SU-DHL-6 (cell line): ENCODE data around the gene TTC13.

Experiments used
- H2AFZ ChIP-seq: fragments of 200-600 bp; sonication (generic); 2 replicates; pipeline ENCODE4 v1.6.1; 2014; ENCODE audit warnings: low read depth, mild to moderate bottlenecking, moderate library complexity, mixed read lengths, antibody characterized with exemption, low read length; ENCODE audit not compliant: severe bottlenecking
- H3F3A ChIP-seq: fragments of 200-600 bp; shearing (Covaris generic); 2 replicates; pipeline ENCODE4 v1.6.0; 2016; ENCODE audit warnings: antibody characterized with exemption, mild to moderate bottlenecking; ENCODE audit not compliant: insufficient read depth
- H3K27ac ChIP-seq: fragments of 200-600 bp; sonication (generic); 2 replicates; pipeline ENCODE4 v1.5.1; 2016; ENCODE audit warnings: low read depth, mild to moderate bottlenecking, low read length, moderate library complexity, mixed read lengths
- H3K27me3 ChIP-seq: fragments of 200-600 bp; sonication (generic), shearing (Covaris generic); 2 replicates; pipeline ENCODE4 v1.6.0; 2014; ENCODE audit warnings: mild to moderate bottlenecking, low read length
- H3K36me3 ChIP-seq: fragments of 200-600 bp; sonication (generic); 2 replicates; pipeline ENCODE4 v1.6.1; 2014; ENCODE audit warnings: mild to moderate bottlenecking, low read length, mixed read lengths
- H3K4me2 ChIP-seq: fragments of 300-600, 200-600 bp; shearing (Covaris generic), sonication (generic); 2 replicates; pipeline ENCODE4 v1.6.0; 2014; ENCODE audit warnings: low read length, low read depth, mild to moderate bottlenecking; ENCODE audit not compliant: poor library complexity, severe bottlenecking
- H3K4me3 ChIP-seq: fragments of 200-600 bp; sonication (generic); 2 replicates; pipeline ENCODE4 v1.5.1; 2014; ENCODE audit warnings: antibody characterized with exemption, low read length, mild to moderate bottlenecking, mixed read lengths; ENCODE audit not compliant: insufficient read depth, poor library complexity, severe bottlenecking
- H3K79me2 ChIP-seq: fragments of 200-600 bp; sonication (generic); 2 replicates; pipeline ENCODE4 v1.6.1; 2014; ENCODE audit warnings: mild to moderate bottlenecking, low read length, moderate library complexity; ENCODE audit not compliant: insufficient read depth
- H3K9ac ChIP-seq: fragments of 200-600 bp; sonication (generic); 2 replicates; pipeline ENCODE4 v1.7.0; 2014; ENCODE audit warnings: mild to moderate bottlenecking, low read length
- H3K9me2 ChIP-seq: fragments of 200-600 bp; sonication (generic); replicated peaks from 2 replicates; pipeline ENCODE4 v1.6.1; 2014; ENCODE audit warnings: low read length; ENCODE audit not compliant: insufficient read depth
- H3K9me3 ChIP-seq: fragments of 200-600 bp; sonication (generic); 2 replicates; pipeline ENCODE4 v1.6.1; 2014; ENCODE audit warnings: low read length, mixed read lengths; ENCODE audit not compliant: insufficient read depth
- H4K20me1 ChIP-seq: fragments of 200-600 bp; sonication (generic); 2 replicates; pipeline ENCODE4 v1.6.1; 2014; ENCODE audit warnings: low read depth, mild to moderate bottlenecking, antibody characterized with exemption, low read length, moderate library complexity, mixed read lengths
- CTCF ChIP-seq: fragments of 200-600 bp; sonication (generic); IDR thresholded peaks from one replicate; pipeline ENCODE4 v1.5.1; 2017; ENCODE audit warnings: antibody characterized with exemption, mild to moderate bottlenecking, low read length, moderate library complexity; ENCODE audit not compliant: insufficient read depth, poor library complexity, severe bottlenecking
- EZH2phosphoT487 ChIP-seq: fragments of 200-600 bp; sonication (generic), shearing (Covaris generic); conservative IDR thresholded peaks from 2 replicates; pipeline ENCODE4 v1.6.1; 2018; ENCODE audit warnings: mild to moderate bottlenecking, antibody characterized with exemption, low read length, moderate library complexity, mixed read lengths

Gene TTC13

GRCh38 chr1:230900984-230901383 lies 77.7 kb downstream of the TTC13 start:
- Histone ChIP-seq H3K36me3 (no peaks in the 10 kb centered on the region), H3K79me2 (no peaks in the 10 kb centered on the region), H3K27ac (no peak overlapping the region), H4K20me1 (no peaks in the 10 kb centered on the region), H3F3A (no peaks in the 10 kb centered on the region), H3K9me2 (no peaks in the 10 kb centered on the region), H2AFZ (no peak overlapping the region), H3K4me3 (no peak overlapping the region), H3K27me3 (no peaks in the 10 kb centered on the region), H3K9ac (no peak overlapping the region), H3K9me3 (no peaks in the 10 kb centered on the region), H3K4me2 (no peak overlapping the region)
- no peak for TF ChIP-seq CTCF
- TF ChIP-seq EZH2phosphoT487, result no peak

- H3K79me2 ChIP-seq, result no peaks in the 10 kb centered on the region
- no peaks in the 10 kb centered on the region for H3K27me3 ChIP-seq
- H3K4me3 ChIP-seq, result no peak overlapping the region
- no peak overlapping the region for H3K27ac ChIP-seq
- no peaks in the 10 kb centered on the region for H3K36me3 ChIP-seq
- H3K9me2 ChIP-seq, result no peaks in the 10 kb centered on the region
- H3F3A ChIP-seq, result no peaks in the 10 kb centered on the region
- no peak overlapping the region for H2AFZ ChIP-seq
- TF ChIP-seq CTCF, result no peak
- no peak for TF ChIP-seq EZH2phosphoT487
- no peak overlapping the region for H3K9ac ChIP-seq
- no peaks in the 10 kb centered on the region for H3K9me3 ChIP-seq
- no peak overlapping the region for H3K4me2 ChIP-seq
- no peaks in the 10 kb centered on the region for H4K20me1 ChIP-seq
Measured at GRCh38 chr1:230899841-230900251, 78.8 kb downstream of the TTC13 start.

GRCh38 chr1:230898748-230899147 lies 79.9 kb downstream of the TTC13 start:
- H3K9ac ChIP-seq, result no peak overlapping the region
- no peak overlapping the region for H3K27ac ChIP-seq
- no peak overlapping the region for H3K4me2 ChIP-seq
- TF ChIP-seq EZH2phosphoT487, result no peak
- no peak for TF ChIP-seq CTCF
- no peaks in the 10 kb centered on the region for H3K79me2 ChIP-seq
- H3K9me2 ChIP-seq, result no peaks in the 10 kb centered on the region
- no peak overlapping the region for H3K4me3 ChIP-seq
- no peaks in the 10 kb centered on the region for H3K27me3 ChIP-seq
- no peaks in the 10 kb centered on the region for H4K20me1 ChIP-seq
- no peaks in the 10 kb centered on the region for H3K9me3 ChIP-seq
- H3K36me3 ChIP-seq, result no peaks in the 10 kb centered on the region
- H3F3A ChIP-seq, result no peaks in the 10 kb centered on the region
- H2AFZ ChIP-seq, result no peak overlapping the region

GRCh38 chr1:230898144-230898543 lies 80.5 kb downstream of the TTC13 start:
- no peaks in the 10 kb centered on the region for H3K36me3 ChIP-seq
- H3K9ac ChIP-seq, result no peak overlapping the region
- no peak overlapping the region for H2AFZ ChIP-seq
- H3K79me2 ChIP-seq, result no peaks in the 10 kb centered on the region
- no peak overlapping the region for H3K4me2 ChIP-seq
- H3K9me2 ChIP-seq, result no peaks in the 10 kb centered on the region
- no peaks in the 10 kb centered on the region for H4K20me1 ChIP-seq
- H3F3A ChIP-seq, result no peaks in the 10 kb centered on the region
- H3K27ac ChIP-seq, result no peak overlapping the region
- H3K27me3 ChIP-seq, result no peaks in the 10 kb centered on the region
- H3K4me3 ChIP-seq, result no peak overlapping the region
- TF ChIP-seq CTCF, result no peak
- no peak for TF ChIP-seq EZH2phosphoT487
- H3K9me3 ChIP-seq, result no peaks in the 10 kb centered on the region
